Suprapubic skin (tissue), 4 donors: ENCODE data around the gene ST6GALNAC1. TPM values are rescaled to one million over a fixed set of nuclear protein-coding genes. Genes with fewer than 3 reads are reported as not detected.

Source experiments
- DNase-seq, 2 donors: peaks; one replicate each; pipeline ENCODE4 v3.0.0-alpha.2; 2019; ENCODE audit warnings: low spot score in 2 of 2
- H3K27ac ChIP-seq: fragments of 200-600 bp; sonication (generic); one replicate; pipeline ENCODE4 v1.5.1; 2019
- H3K27me3 ChIP-seq: fragments of 200-600 bp; sonication (generic); one replicate; pipeline ENCODE4 v1.5.1; 2019
- H3K36me3 ChIP-seq: fragments of 200-600 bp; sonication (generic); one replicate; pipeline ENCODE4 v1.5.1; 2019
- H3K4me1 ChIP-seq: fragments of 200-600 bp; sonication (generic); one replicate; pipeline ENCODE4 v1.5.1; 2019
- H3K4me3 ChIP-seq: fragments of 200-600 bp; sonication (generic); one replicate; pipeline ENCODE4 v1.5.1; 2019; ENCODE audit warnings: mild to moderate bottlenecking
- H3K9me3 ChIP-seq: fragments of 200-600 bp; sonication (generic); one replicate; pipeline ENCODE4 v1.5.1; 2019
- EP300 ChIP-seq: sonication (generic); formaldehyde crosslinking; IDR thresholded peaks from one replicate; pipeline ENCODE4 v1.6.1; 2017; ENCODE audit warnings: antibody characterized with exemption
- POLR2A ChIP-seq, 2 donors: fragments of 450-650 bp; IDR thresholded peaks; one replicate each; pipeline ENCODE4 v1.6.1; 2017; ENCODE audit warnings: antibody characterized with exemption in 2 of 2, mild to moderate bottlenecking in 2 of 2, moderate library complexity in 2 of 2
- POLR2AphosphoS5 ChIP-seq, 3 donors: sonication (generic); formaldehyde crosslinking; IDR thresholded peaks; one replicate each; pipeline ENCODE4 v1.6.1; 2017; ENCODE audit warnings: antibody characterized with exemption in 3 of 3
- WGBS: methylation state at CpG from one replicate; pipeline ENCODE4 v1.1.5; 2018; 5-methylcytosine and 5-hydroxymethylcytosine counted together
- total RNA-seq, 4 donors: library from RNA; depleted of rRNA; stranded (reverse); fragments of >200 nt; gene quantifications; one replicate each; pipeline ENCODE4 v1.1.0, GENCODE V29; 2016
- TF ChIP-seq, protein P1 (sequence below), 2 donors: fragments of 200-600 bp in 1 of 2; fragments of 450-650 bp in 1 of 2; sonication (generic) in 1 of 2; IDR thresholded peaks; one replicate each; pipeline ENCODE4 v1.5.1; 2016 to 2019; ENCODE audit warnings: antibody characterized with exemption in 2 of 2, mild to moderate bottlenecking in 1 of 2, moderate library complexity in 1 of 2

Gene ST6GALNAC1
- total RNA-seq, 4 donors from 2014 or later: 0.38 to 3.7 (median 1.3) TPM

DNA sequence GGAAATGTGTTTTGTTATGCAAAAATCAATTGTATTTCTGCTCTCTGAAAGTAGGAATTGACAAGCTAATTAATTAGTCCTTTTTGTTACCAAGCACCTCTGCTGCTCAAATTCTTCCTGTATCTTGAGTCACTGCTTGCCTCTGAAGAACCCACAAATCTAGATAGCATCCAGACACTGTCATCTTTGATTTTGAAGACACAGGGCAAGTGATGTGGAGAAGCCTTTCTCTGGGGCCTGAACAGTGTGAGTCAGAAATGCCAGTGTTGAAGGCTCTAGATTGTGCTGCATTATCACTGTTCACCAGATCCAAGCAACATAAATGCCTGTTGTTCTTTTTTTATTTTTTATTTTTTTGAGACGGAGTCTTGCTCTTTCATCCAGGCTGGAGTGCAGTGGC is 10.9 kb upstream of the ST6GALNAC1 start:
- Histone ChIP-seq H3K27me3 (no peaks in the 10 kb centered on the region), H3K4me3 (no peak overlapping the region), H3K4me1 (peaks cover under 1% of the 10 kb centered on the region), H3K36me3 (no peaks in the 10 kb centered on the region), H3K27ac (no peak overlapping the region), H3K9me3 (no peaks in the 10 kb centered on the region)
- 100% methylated on average over 1 of the region's 1 CpG for WGBS
- DNase-seq: no peak
- TF ChIP-seq POLR2AphosphoS5 (IDR thresholded peaks at IDR 0.05) (no peak), EP300 (no peak), POLR2A (IDR thresholded peaks at IDR 0.05) (no peak)
- TF ChIP-seq, protein P1, sequence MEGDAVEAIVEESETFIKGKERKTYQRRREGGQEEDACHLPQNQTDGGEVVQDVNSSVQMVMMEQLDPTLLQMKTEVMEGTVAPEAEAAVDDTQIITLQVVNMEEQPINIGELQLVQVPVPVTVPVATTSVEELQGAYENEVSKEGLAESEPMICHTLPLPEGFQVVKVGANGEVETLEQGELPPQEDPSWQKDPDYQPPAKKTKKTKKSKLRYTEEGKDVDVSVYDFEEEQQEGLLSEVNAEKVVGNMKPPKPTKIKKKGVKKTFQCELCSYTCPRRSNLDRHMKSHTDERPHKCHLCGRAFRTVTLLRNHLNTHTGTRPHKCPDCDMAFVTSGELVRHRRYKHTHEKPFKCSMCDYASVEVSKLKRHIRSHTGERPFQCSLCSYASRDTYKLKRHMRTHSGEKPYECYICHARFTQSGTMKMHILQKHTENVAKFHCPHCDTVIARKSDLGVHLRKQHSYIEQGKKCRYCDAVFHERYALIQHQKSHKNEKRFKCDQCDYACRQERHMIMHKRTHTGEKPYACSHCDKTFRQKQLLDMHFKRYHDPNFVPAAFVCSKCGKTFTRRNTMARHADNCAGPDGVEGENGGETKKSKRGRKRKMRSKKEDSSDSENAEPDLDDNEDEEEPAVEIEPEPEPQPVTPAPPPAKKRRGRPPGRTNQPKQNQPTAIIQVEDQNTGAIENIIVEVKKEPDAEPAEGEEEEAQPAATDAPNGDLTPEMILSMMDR (IDR thresholded peaks at IDR 0.05): no peak

DNA sequence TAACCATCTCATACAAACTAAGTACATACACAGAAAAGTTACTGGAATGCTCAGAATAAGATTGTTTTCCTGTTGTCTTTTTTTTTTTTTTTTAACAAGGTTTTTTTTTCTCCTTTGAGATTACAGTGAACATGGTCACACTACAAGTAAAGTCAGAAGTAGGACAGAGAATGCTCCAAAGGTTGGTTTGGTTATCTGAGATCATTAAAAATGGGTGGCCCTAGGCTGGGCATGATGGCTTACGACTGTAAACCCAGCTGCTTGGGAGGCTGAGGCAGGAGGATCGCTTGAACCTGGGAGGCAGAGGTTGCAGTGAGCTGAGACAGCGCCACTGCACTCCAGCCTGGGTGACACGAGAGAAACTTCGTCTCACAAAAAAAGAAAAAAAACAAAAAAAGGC is 6.9 kb upstream of the ST6GALNAC1 start:
- Histone ChIP-seq H3K4me3 (no peak overlapping the region), H3K4me1 (no peaks in the 10 kb centered on the region)
- 91% methylated on average over 5 of the region's 5 CpGs for WGBS

DNA sequence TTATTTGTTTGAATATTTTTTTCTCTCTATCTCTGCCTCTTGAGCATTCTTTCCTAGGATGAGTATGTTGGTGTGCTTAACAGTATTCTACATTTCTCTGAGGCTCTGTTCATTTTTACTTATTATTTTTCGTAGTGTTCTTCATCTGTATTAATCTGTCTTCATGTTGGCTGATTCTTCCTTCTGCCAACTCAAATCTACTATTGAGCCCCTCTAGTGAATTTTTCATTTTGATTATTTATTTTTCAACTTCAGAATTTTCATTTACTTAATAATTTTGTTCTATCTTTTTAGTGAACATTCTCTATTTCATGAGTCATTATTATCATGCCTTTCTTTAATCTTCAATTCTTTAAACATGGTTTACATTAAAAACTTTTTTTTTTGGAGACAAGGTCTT is 3.2 kb upstream of the ST6GALNAC1 start:
- DNase-seq: no peak
- Histone ChIP-seq H3K36me3 (no peaks in the 10 kb centered on the region), H3K27ac (no peak overlapping the region), H3K27me3 (no peaks in the 10 kb centered on the region), H3K4me3 (no peak overlapping the region), H3K9me3 (no peaks in the 10 kb centered on the region), H3K4me1 (peaks cover 11% of the 10 kb centered on the region)
- TF ChIP-seq, protein P1 (IDR thresholded peaks at IDR 0.05): no peak
- TF ChIP-seq POLR2A (IDR thresholded peaks at IDR 0.05) (no peak), EP300 (no peak)
- 90% methylated on average over 1 of the region's 1 CpG for WGBS

More for the DNA sequence above, 6.9 kb upstream of the ST6GALNAC1 start:
- H3K27me3 ChIP-seq: no peaks in the 10 kb centered on the region
- no peak overlapping the region for H3K27ac ChIP-seq
- no peaks in the 10 kb centered on the region for H3K9me3 ChIP-seq
- TF ChIP-seq, protein P1 (IDR thresholded peaks at IDR 0.05): no peak
- TF ChIP-seq POLR2AphosphoS5 (IDR thresholded peaks at IDR 0.05) (no peak), POLR2A (IDR thresholded peaks at IDR 0.05) (no peak)
- H3K36me3 ChIP-seq: no peaks in the 10 kb centered on the region
- no peak for DNase-seq

DNA sequence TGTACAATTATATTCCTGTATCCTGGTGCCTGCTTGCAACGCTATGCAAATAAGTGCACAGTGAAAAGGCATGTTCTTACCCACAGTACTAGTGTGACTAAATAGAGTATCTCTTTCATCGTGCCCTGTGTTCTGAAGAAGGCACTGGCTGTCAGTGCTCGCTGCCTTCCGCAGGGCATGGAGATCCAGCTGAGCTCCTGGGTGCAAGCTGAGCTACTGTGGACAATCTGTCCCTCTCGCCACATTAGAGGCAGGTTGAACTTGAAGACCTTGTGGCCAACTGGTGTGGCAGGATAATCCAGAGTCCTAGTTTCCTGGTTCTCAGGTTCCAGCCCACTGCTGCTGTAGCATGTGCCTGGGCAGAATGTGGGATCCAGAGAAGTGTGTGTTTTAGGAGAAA is 1.9 kb upstream of the ST6GALNAC1 start:
- Histone ChIP-seq H3K27me3 (no peaks in the 10 kb centered on the region), H3K4me1 (peaks cover 11% of the 10 kb centered on the region), H3K4me3 (no peak overlapping the region), H3K9me3 (no peaks in the 10 kb centered on the region), H3K36me3 (no peaks in the 10 kb centered on the region), H3K27ac (no peak overlapping the region)
- TF ChIP-seq, protein P1 (IDR thresholded peaks at IDR 0.05): no peak
- TF ChIP-seq POLR2A (IDR thresholded peaks at IDR 0.05) (no peak), POLR2AphosphoS5 (IDR thresholded peaks at IDR 0.05) (no peak)
- peak in 1 of 2 donors; percentile 0 for DNase-seq
- 63% methylated on average over 5 of the region's 5 CpGs for WGBS

DNA sequence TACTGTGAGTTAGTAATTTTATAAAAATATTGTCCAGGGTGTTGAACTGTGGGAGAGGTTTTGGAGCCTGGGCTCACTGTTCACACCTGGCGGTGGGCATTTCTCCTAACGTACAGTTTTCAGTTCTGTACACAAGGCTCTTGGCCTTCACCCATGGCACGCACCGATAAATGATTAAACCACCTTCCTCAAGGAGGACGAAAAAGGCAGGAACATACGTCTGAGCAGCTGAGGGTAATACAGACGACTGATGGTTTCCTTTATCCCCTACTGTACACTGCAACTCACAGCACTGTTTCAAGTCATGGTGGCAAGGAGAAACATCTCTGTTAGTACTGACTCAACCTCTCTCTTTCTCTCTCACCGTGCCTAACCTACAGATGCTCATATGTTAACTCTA is 1.4 kb upstream of the ST6GALNAC1 start:
- no peak for TF ChIP-seq EP300
- TF ChIP-seq, protein P1 (IDR thresholded peaks at IDR 0.05): no peak
- no peak for TF ChIP-seq POLR2A (IDR thresholded peaks at IDR 0.05)
- TF ChIP-seq POLR2AphosphoS5 (IDR thresholded peaks at IDR 0.05): no peak
- Histone ChIP-seq H3K9me3 (no peaks in the 10 kb centered on the region), H3K36me3 (no peaks in the 10 kb centered on the region), H3K27ac (no peak overlapping the region), H3K4me3 (no peak overlapping the region), H3K4me1 (peaks cover 11% of the 10 kb centered on the region), H3K27me3 (no peaks in the 10 kb centered on the region)
- WGBS: 86% methylated on average over 8 of the region's 8 CpGs
- no peak for DNase-seq
